Stimulated activated CD8-positive, alpha-beta memory T cell treated with anti-CD3 and anti-CD28 coated beads, Interleukin-7, amount 100 ng/mL, for 48 hours (primary cell): ENCODE results near the gene TMEM151B.
"Not testable (repeated sequence)": the region's sequence is repeated elsewhere in the genome, so short reads cannot be mapped to it uniquely, and the experiment has no call there.

Experiments used
- DNase-seq, 2 donors: peaks; one replicate each; pipeline ENCODE4 v3.0.0-alpha.2; 2020; ENCODE audit warnings: low read depth in 1 of 2; ENCODE audit errors: extremely low read depth in 1 of 2

Gene TMEM151B

DNA sequence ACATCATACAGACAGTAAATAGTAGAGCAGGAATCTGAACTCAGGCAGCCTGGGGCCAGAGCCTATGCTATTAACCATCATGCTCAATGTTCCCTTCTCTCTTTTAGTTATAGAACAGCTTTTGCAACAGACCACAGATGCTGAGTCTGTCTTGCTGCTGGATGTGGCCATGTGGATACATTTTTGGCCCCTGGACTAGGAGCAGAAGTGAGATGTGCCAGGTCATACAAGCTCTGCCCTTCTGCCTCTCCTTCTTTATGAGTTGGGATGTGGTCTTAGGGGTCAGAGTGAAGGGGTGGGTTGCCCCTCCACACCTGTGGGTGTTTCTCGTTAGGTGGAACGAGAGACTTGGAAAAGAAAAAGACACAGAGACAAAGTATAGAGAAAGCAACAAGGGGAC lies 57.5 kb downstream of the TMEM151B start:
- no peak for DNase-seq

DNA sequence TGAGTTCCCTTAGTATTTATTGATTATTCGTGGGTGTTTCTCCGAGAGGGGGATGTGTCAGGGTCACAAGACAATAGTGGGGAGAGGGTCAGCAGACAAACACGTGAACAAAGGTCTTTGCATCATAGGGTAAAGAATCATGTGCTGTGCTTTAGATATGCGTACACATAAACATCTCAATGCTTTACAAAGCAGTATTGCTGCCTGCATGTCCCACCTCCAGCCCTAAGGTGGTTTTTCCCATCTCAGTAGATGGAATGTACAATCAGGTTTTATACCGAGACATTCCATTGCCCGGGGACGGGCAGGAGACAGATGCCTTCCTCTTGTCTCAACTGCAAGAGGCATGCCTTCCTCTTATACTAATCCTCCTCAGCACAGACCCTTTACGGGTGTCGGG lies 58.0 kb downstream of the TMEM151B start:
- not testable (repeated sequence) for DNase-seq

GRCh38 chr6:44329858-44330257 lies 59.6 kb downstream of the TMEM151B start:
- DNase-seq = no peak

DNA sequence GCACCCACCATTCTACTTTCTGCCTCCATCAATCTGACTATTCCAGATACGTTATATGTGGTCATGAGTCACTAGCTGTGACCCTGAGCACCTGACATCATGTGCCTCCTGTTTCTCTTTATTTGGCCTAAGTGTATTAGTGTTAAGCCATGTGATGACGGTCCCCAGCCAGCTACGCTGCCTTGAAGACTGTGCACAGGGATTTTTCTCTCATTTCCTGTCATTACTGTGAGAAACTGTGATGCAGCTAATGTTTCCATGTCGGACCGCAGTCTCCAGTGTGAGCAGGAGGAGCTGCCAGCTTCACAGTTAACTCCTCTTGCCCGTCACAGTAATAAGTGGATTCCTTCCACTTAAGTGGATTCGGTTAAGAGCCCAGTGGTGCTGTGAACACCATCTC lies 62.3 kb downstream of the TMEM151B start:
- no peak for DNase-seq

GRCh38 chr6:44333273-44333919 lies 63.1 kb downstream of the TMEM151B start:
- DNase-seq = no peak

DNA sequence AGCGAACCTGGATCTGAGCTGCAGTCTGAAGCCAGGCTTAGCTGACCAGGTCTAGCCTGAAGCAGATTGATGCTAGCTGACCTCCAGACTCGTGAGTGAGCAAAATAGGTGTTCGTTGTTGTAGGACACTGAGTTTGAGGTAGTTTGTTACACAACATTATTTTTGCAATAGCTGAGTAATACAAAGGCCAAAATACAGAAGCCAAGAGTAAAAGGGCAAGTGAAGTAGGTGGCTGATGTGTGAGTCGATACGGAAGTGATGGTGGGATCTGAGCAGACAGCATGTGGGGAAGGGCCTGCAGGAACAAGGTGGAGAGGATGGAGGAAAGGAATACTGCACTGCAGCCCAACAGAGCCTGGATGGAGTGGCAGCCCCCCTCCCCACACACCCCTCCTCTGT lies 63.7 kb downstream of the TMEM151B start:
- DNase-seq = no peak

GRCh38 chr6:44335631-44336030 lies 65.4 kb downstream of the TMEM151B start:
- DNase-seq = no peak

DNA sequence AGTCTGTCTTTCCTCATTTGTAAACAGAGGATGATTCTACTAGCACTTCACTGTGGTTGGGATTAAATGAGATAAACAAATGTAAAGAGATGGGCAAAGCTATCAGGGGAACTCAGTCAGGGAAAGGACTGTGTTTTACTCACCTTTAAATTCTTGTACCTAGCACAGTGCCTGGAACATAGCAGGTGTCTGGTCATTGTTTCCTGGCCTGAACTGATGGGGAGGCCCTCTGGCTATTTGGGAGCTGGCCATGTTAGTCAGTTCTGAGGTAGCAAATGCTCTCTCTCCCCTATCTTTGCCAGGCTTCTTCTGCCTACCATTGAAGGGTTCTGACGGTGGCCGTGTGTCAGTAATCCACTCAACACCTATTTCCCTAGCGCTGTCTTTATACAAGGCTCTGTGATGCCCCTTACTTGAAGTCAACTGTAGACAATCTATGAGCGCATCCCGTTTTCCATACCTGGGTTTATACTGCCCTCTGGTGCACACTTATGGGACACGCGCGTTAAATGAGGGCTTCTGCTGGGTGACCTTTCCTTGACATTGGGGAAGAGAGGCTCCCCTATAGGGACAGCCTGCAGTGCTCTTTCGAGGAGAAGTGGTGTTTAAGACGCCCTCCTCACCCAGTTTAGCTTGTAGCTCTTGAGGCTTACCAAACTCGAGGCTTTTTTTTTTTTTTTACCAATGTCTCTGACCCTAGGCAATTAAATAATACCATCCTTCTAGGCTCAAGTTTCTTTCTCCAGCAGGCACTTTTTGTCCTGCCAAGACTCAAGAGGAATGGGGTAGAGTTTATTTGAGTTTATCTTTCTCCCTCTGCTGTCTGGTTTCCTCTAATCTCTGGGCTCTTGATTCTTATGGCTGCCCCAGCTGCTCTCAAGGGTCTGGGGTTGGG lies 68.2 kb downstream of the TMEM151B start:
- peak; percentile 15 to 38 for DNase-seq

GRCh38 chr6:44339301-44339700 lies 69.1 kb downstream of the TMEM151B start:
- no peak for DNase-seq

- peak in 1 of 2 donors; percentile 17 for DNase-seq
Observed at GRCh38 chr6:44339763-44340625, 69.7 kb downstream of the TMEM151B start.

DNA sequence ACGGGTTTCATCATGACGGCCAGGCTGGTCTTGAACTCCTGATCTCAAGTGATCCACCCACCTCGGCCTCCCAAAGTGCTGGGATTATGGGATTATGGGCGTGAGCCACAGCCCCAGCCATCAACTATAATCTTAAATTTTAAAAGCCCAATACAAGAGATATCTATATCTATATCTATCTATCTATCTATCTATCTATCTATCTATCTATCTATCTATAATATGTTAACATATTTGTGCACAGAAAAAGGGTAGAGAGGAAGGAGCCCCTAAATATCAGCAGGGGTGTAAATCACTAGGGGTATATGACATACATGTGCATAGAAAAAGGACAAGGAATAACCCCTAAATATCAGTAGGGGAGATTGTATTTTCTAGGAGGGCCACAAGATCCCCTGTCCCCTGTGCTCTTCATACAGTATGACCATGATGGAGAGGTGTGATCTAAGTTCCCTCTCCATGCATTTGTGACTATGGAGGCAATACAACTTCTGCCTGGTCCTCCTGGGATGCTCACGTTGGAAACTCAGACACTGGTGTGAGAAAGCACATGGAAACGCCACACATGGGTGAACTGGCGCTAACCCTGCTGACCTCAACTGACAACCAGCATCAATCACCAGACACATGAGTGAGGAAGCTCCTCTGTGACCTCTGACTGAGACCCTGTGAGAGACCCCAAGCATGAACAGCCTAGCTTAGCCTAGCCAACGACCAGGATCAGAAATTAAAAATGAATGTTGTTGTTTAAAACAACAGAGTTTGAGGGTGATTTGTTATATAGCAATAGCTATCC lies 71.0 kb downstream of the TMEM151B start:
- no peak for DNase-seq

- no peak for DNase-seq
Observed at GRCh38 chr6:44342052-44342451, 71.8 kb downstream of the TMEM151B start.

DNA sequence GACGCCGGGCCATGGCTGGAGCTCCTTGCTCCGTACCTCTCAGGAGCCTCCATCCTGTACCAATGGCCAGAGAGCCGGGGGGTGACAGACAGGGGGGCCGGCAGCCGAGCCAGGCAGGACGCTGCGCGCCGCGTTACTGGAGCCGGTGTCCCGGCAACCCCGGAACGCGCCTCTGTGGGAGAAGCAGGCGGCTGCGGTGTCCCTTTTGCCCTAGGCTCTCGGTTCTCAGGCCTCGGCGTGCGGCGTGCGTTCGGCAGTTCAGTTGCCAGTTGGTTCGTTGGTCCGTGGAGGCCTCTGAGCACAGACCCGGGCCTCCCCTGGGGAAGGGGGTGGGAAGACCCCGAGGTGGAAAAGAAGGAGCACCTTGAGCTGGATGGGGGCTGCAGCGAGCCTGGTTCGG lies 72.2 kb downstream of the TMEM151B start, which contains the start of gene SPATS1:
Gene SPATS1, plus strand, starts transcription at position 162 of the 400 bp plus-strand sequence. CDS start 446 bp downstream, outside the sequence.
- DNase-seq = no peak

- not testable (repeated sequence) for DNase-seq
Observed at GRCh38 chr6:44346818-44347217, 76.6 kb downstream of the TMEM151B start.

DNA sequence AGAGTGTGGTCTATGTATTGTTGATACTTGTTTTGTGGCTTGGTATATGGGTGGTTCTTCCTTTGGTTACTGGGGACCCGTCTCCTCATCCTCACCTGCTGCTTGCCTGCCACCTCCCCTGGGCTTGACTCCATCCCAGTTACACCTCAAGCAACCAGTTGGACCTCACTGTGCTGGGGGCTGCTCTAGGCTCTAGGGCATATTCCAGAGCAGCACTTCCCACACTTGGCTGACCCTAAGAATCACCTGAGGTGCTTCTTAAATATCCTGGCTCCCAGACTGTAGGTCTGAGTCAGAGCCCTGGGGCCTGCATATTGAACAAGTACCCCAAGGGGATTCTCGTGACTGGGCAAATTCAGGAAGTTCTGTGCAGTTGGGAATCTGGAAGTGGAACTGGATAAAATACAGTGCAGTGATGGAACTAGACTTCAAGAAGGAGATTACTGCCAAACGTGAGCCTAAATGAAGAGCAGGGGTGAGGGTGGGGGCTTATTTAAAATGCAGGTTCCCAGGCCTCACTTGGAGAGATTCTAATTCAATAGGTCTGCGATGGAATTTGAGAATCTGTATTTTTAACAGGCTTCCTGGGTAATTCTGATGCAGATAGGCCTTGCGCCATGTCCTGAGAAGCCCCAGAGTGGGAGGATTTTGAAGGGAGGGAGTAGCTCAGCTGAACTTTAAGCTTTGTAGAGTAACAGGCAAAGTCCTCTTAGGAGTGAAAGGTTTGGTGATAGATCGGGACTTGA lies 79.8 kb downstream of the TMEM151B start:
- DNase-seq = no peak

- DNase-seq = not testable (repeated sequence)
Observed at GRCh38 chr6:44350650-44350994, 80.4 kb downstream of the TMEM151B start.

DNA sequence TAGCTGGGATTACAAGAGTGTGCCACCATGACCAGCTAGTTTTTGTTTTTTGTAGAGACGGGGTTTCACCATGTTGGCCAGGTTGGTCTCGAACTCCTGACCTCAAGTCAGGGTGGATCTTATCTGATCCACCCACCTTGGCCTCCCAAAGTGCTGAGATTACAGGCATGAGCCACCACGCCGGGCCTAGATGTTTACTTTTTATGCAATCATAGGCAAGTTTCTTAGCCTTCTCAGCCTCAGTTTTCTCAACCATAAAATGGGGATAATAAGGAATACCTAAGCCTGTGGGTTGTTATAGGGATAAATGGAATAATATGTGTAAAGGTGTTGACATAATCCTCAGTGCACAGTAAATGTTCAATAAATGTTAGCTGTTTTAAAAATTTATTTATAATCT lies 82.0 kb downstream of the TMEM151B start:
- DNase-seq = no peak

GRCh38 chr6:44353336-44353735 lies 83.1 kb downstream of the TMEM151B start:
- DNase-seq = no peak

DNA sequence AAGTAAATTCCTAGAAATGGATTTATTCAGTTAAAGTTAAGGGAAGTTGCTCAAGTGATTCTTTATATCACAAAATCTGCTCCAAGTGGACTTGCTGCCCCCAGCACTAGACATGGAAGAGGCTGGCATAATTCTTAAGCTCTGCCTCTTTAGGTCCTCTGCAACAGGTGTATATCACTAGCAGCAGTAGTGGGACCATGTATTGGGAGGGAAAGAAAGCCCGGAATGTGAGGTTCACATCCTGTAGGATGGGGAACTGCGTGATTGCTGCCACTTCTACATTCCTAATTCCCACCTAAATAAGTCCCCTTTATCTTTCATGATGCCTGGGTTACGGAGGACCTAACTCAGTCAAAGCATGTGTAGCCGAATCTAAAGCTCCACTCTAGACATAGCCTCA lies 85.4 kb downstream of the TMEM151B start:
- no peak for DNase-seq

DNA sequence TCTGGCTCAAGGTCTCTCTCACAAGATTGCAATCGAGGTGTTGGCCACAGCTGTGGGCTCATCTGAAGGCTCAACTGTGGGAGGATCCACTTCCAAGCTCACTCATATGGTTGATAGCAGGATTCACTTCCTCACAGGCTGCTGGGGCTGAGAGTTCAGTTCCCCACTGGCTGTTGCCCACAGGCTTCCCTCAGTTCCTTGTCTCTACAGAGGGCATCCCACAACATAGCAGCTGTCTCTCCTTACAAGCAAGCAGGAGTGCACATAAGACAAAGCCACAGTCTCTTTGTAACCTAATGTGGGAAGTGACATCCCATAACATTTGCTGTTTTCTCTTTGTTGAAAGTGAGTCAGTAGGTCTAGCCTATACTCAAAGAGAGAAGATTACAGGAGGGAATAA lies 86.2 kb downstream of the TMEM151B start:
- no peak for DNase-seq
